GM19324 (cell line): Measurements from ENCODE around the gene TNFRSF17.

Source experiments
- ATAC-seq: cut with Tn5 transposase; IDR thresholded peaks from one replicate; pipeline ENCODE4 v1.9.1; 2021; ENCODE audit warnings: mild to moderate bottlenecking, moderate library complexity; ENCODE audit not compliant: unreplicated experiment, low FRiP score

Gene TNFRSF17

GRCh38 chr16:11996433-11997330, 31.7 kb downstream of the TNFRSF17 start:
- ATAC-seq, result no peak

GRCh38 chr16:12000032-12000431, 35.0 kb downstream of the TNFRSF17 start:
- ATAC-seq, result no peak

- ATAC-seq, result no peak
These were observed 37.5 kb downstream of the TNFRSF17 start for GRCh38 chr16:12002447-12003006.

GRCh38 chr16:12006637-12007036, 41.6 kb downstream of the TNFRSF17 start:
- ATAC-seq, result no peak

- ATAC-seq, result no peak
These were observed 44.5 kb downstream of the TNFRSF17 start for GRCh38 chr16:12009462-12009861.

GRCh38 chr16:12009922-12010321, 44.9 kb downstream of the TNFRSF17 start:
- ATAC-seq, result no peak

GRCh38 chr16:12010388-12011251, 45.6 kb downstream of the TNFRSF17 start:
- no peak for ATAC-seq

- no peak for ATAC-seq
These were observed 46.6 kb downstream of the TNFRSF17 start for GRCh38 chr16:12011565-12011964.

GRCh38 chr16:12016291-12016947, 51.4 kb downstream of the TNFRSF17 start:
- no peak for ATAC-seq

GRCh38 chr16:12017558-12017957, 52.5 kb downstream of the TNFRSF17 start:
- no peak for ATAC-seq
